ENCODE data around the gene BCAS4. TPM values are rescaled to one million over a fixed set of nuclear protein-coding genes. Genes with fewer than 3 reads are reported as not detected.
A peak's percentile ranks its signal among the peaks of the same experiment; 100 is the strongest.

BCAS4 gene
- total and polyA plus RNA-seq, 5 experiments from 2014 or later, result 33.5 to 89.9 (median 51.5) TPM

DNA sequence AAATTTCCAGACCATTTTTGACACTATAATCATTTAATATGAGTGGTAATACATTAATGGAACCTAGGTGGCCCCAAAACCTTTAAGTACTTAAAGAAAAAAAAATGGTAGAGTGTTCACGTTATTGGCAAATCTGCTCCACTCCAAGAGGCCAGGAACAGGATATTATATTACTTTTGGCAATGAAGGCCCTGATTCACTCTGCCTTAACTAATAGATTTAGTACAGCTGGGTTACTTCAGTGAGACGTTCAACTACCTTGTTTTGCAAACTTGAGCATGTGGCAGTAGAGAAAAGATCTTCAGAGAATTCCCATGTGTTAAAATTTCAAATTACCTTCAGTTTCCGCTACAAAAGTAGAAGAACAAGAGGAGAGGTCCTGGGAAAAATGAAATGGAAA is 123.5 kb downstream of the BCAS4 start:
- no peak for DNase-seq
- POLR2A ChIA-PET, result interaction anchor here (0.8 kb wide), 1 partner anchor 9 kb away, joined by 4 read pairs; no protein-coding TSS in a partner anchor
- peak overlapping the region in 5 of 10 donors; percentile 11 to 76 (median 42) for H3K4me3 Mint-ChIP-seq
- peaks cover 0 to 57% (median 3%) of the 10 kb centered on the region in 3 donors for H3K36me3 Mint-ChIP-seq
- no peak for ATAC-seq
- H3K4me1 Mint-ChIP-seq, result peaks cover 40 to 94% (median 91%) of the 10 kb centered on the region in 4 donors
- no peaks in the 10 kb centered on the region for H3K27me3 Mint-ChIP-seq
- H3K9me3 Mint-ChIP-seq, result no peaks in the 10 kb centered on the region
- peak overlapping the region in 8 of 10 donors; percentile 31 to 74 (median 50) for H3K27ac Mint-ChIP-seq

DNA sequence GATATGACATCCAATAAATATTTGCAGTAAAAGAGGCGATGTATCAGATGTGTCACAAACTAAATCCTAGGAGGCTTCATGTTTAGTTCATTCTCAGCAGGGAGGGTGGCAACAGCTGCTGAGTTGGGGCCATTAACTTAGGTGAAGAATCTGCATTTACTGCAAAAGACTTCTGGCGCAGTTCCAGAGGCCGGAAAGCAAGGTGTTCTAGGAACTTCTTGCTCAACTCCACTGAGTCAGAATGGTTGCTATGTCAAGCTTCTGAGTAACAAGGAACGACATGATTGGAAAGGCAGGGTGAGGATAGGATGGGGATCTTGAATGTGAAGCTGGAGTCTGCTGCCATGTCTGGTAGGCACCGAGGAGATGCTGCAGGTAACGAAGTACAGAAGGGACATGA is 124.7 kb downstream of the BCAS4 start:
- peak overlapping the region in 6 of 10 donors; percentile 12 to 62 (median 46) for H3K4me3 Mint-ChIP-seq

DNA sequence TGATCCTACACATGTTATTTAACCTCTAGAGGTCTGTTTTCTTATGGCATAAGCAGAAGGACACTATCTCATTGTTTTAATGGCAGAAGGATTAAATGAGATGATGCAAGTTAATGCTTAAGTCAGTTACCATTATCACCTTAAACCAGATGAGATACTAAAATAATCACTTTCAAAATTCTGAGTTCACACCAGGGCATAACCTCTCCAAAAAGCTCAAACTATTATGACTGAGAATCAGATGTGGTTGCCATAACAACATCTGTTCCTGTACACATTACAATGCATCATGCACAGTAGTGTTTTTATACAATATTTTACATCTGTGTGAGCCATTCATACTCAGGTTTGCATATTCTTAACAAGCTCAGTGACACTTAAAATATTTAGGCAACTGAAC is 126.1 kb downstream of the BCAS4 start:
- peak in 3 of 10 donors; percentile 19 to 38 (median 26) for DNase-seq
- Mint-ChIP-seq H3K4me1 (peaks cover 35 to 95% (median 91%) of the 10 kb centered on the region in 4 donors), H3K4me3 (peak overlapping the region in 3 of 10 donors; percentile 9 to 30 (median 27)), H3K36me3 (peaks cover 0 to 60% (median 3%) of the 10 kb centered on the region in 3 donors), H3K27ac (peak overlapping the region; percentile 56 to 88 (median 68)), H3K9me3 (no peaks in the 10 kb centered on the region), H3K27me3 (no peaks in the 10 kb centered on the region)
- peak; percentile 72 to 82 for ATAC-seq
- POLR2A ChIA-PET, result interaction anchor here (1.5 kb wide), 1 partner anchor 9 kb away, joined by 5 read pairs; no protein-coding TSS in a partner anchor

More for the DNA sequence above, 124.7 kb downstream of the BCAS4 start:
- DNase-seq, result no peak
- ATAC-seq, result no peak
- no peaks in the 10 kb centered on the region for H3K9me3 Mint-ChIP-seq
- peaks cover 0 to 56% (median 3%) of the 10 kb centered on the region in 3 donors for H3K36me3 Mint-ChIP-seq
- H3K27me3 Mint-ChIP-seq, result no peaks in the 10 kb centered on the region
- POLR2A ChIA-PET, result interaction anchor here (0.6 to 1.3 kb wide), 3 partner anchors 12 to 125 kb away, joined by 3 to 5 read pairs (median 4); partner anchors contain the start of gene ADNP
- peaks cover 31 to 93% (median 89%) of the 10 kb centered on the region in 4 donors for H3K4me1 Mint-ChIP-seq
- peak overlapping the region; percentile 4 to 89 (median 65) for H3K27ac Mint-ChIP-seq

DNA sequence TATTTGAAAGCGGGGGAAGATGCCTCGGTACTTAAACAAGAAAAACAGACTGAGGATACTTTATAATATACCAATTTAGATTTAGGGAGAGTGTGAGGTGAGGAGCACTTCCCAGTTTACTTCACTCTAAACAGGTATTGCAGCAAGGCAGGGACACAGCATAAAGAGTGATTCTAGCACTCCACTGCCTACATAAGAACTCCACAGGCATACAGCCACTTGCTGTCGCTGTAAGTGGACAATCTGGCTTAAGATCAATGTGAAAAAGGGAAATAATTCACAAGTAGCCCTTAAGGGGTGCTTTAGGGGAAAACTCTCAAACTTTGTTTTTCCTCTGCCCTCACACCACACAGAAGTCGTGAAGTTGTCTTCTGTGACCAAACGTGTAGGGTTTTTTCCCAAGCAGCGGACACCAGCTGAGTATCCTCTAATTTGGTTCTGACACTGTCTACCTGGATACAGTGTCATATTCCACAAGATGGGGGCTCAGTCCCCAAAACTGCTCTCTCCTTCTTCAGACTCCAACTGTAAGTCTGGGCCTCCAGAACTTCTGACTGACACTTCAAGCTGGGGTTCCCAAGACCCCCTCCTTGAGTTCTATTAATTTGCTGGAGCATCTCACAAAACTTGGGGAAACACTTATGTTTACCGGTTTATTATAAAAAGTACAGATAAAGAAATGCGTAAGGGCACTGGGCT is 127.1 kb downstream of the BCAS4 start:
- peak overlapping the region in 5 of 10 donors; percentile 10 to 36 (median 14) for H3K4me3 Mint-ChIP-seq
- peaks cover 0 to 57% (median 3%) of the 10 kb centered on the region in 3 donors for H3K36me3 Mint-ChIP-seq
- DNase-seq, result no peak
- no peaks in the 10 kb centered on the region for H3K27me3 Mint-ChIP-seq
- no peak for ATAC-seq
- H3K4me1 Mint-ChIP-seq, result peaks cover 28 to 93% (median 90%) of the 10 kb centered on the region in 4 donors
- H3K9me3 Mint-ChIP-seq, result no peaks in the 10 kb centered on the region
- POLR2A ChIA-PET, result interaction anchor here (1.1 to 1.5 kb wide), 3 partner anchors 8 to 19 kb away, joined by 4 to 6 read pairs (median 5); partner anchors contain the start of gene ADNP
- H3K27ac Mint-ChIP-seq, result peak overlapping the region; percentile 56 to 91 (median 78)

DNA sequence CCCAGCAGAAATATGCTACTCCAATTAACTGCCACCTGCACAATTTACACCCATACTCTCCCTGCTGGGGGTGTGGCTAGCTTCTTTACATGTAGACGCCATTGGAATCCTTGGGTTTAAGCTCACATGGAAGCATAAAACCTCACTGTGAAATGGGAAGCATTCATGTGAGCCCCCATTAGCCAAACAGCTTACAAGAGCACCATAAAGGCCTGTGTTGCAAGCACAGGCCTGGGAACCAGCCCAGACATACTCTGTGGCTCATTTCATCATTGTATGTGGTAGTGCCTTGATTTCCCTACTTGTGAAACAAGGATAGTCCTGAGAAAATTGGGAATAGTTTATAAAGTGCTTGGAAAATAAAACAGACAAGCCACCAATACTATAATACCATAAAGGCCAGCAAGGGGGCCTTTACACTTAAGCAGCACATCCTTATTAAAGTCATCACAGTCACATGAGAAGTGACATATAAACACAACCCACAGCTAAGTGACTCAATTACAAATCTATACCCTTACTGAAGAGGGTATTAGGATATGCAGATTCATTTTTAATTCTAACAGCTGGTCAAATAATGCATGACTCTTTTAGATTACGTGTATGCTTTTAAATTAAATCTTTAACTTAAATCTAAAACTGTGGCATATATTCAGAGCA is 129.5 kb downstream of the BCAS4 start:
- Mint-ChIP-seq H3K4me3 (peak overlapping the region in 3 of 10 donors; percentile 2 to 48 (median 31)), H3K27ac (peak overlapping the region in 8 of 10 donors; percentile 14 to 96 (median 66)), H3K9me3 (no peaks in the 10 kb centered on the region), H3K27me3 (no peaks in the 10 kb centered on the region), H3K4me1 (peaks cover 21 to 93% (median 90%) of the 10 kb centered on the region in 4 donors), H3K36me3 (peaks cover 0 to 66% (median 8%) of the 10 kb centered on the region in 3 donors)
- ATAC-seq (no peak), DNase-seq (no peak)
- POLR2A ChIA-PET, result interaction anchor here (10.8 kb wide), 1 partner anchor 132 kb away, joined by 272 read pairs; the partner anchor contains the start of gene BCAS4

DNA sequence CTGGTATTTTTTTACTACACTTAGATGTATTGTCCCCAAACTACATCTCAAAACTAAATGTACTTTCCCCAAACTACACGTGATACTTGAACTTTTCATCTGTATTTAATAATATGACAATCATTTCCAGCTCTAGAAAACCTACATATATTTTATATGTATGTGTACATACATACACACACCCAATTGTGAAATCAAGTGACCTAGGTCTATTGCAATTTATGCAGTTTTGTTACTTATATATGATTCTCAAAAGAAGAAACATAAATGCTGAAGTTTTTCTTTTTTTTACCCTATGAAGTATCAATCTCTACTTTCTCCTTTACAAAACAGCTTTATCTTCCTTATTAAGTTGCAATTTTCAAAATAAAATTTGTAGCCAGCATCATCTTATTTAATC is 131.7 kb downstream of the BCAS4 start:
- no peak for DNase-seq
- ATAC-seq, result no peak
- Mint-ChIP-seq H3K27ac (peak overlapping the region in 2 of 10 donors; percentile 46 to 96), H3K4me1 (peaks cover 23 to 82% (median 77%) of the 10 kb centered on the region in 4 donors), H3K9me3 (no peaks in the 10 kb centered on the region), H3K36me3 (peaks cover 0 to 55% (median 8%) of the 10 kb centered on the region in 3 donors), H3K27me3 (no peaks in the 10 kb centered on the region), H3K4me3 (peak overlapping the region in 4 of 10 donors; percentile 8 to 36 (median 23))
- POLR2A ChIA-PET, result interaction anchor here (0.5 to 10.8 kb wide), 5 partner anchors 11 to 1441 kb away, joined by 3 to 272 read pairs (median 4); partner anchors contain the start of gene BCAS4

Other genes with a start within 250 kb of the BCAS4 start
- gene RIPOR3, start 103.5 kb upstream of the BCAS4 start, total RNA-seq, result not detected
- gene RIPOR3, start 103.5 kb upstream of the BCAS4 start, polyA plus RNA-seq, result 1 to 10 TPM in 1 of 3 donors, under 1 TPM in 2; 0.53 to 2.4 (median 0.98) TPM
- 10 to 100 TPM in 1 of 2 experiments, 1 to 10 TPM in 1; 9.4 to 12.0 TPM for gene PARD6B, start 63.5 kb upstream of the BCAS4 start, total RNA-seq
- 1 to 10 TPM in 2 of 3 donors, under 1 TPM in 1; 0.49 to 2.0 (median 1.4) TPM for gene PARD6B, start 63.5 kb upstream of the BCAS4 start, polyA plus RNA-seq
- 10 to 100 TPM; 73.4 to 73.8 TPM for gene ADNP, start 136.4 kb downstream of the BCAS4 start, total RNA-seq
- gene ADNP, start 136.4 kb downstream of the BCAS4 start, polyA plus RNA-seq, result 10 to 100 TPM in 1 of 3 donors, 1 to 10 TPM in 2; 6.3 to 10.9 (median 8.2) TPM
- gene DPM1, start 163.5 kb downstream of the BCAS4 start, total RNA-seq, result 10 to 100 TPM; 45.4 to 46.6 TPM
- 10 to 100 TPM; 65.0 to 79.8 (median 75.3) TPM for gene DPM1, start 163.5 kb downstream of the BCAS4 start, polyA plus RNA-seq
- gene MOCS3, start 163.8 kb downstream of the BCAS4 start, total RNA-seq, result 1 to 10 TPM; 8.4 to 8.8 TPM
- 1 to 10 TPM; 3.5 to 4.8 (median 4.6) TPM for gene MOCS3, start 163.8 kb downstream of the BCAS4 start, polyA plus RNA-seq
- 1 to 10 TPM; 1.8 to 2.3 TPM for gene KCNG1, start 228.0 kb downstream of the BCAS4 start, total RNA-seq
- gene KCNG1, start 228.0 kb downstream of the BCAS4 start, polyA plus RNA-seq, result not detected

Data from naive thymus-derived CD8-positive, alpha-beta T cell (primary cell).